PC-9 (cell line): ENCODE results near the gene NDUFA12.

Experiments used
- EZH2 ChIP-seq: fragments of 200-600 bp; sonication (generic); IDR thresholded peaks from 2 replicates; pipeline ENCODE4 v1.8.0; 2017; ENCODE audit warnings: antibody characterized with exemption, low read depth
- TF ChIP-seq, protein P1 (sequence below): fragments of 200-600 bp; sonication (generic); conservative IDR thresholded peaks from 2 replicates; pipeline ENCODE4 v1.6.1; 2017; ENCODE audit warnings: mixed run types, antibody characterized with exemption, mild to moderate bottlenecking, moderate library complexity

DNA sequence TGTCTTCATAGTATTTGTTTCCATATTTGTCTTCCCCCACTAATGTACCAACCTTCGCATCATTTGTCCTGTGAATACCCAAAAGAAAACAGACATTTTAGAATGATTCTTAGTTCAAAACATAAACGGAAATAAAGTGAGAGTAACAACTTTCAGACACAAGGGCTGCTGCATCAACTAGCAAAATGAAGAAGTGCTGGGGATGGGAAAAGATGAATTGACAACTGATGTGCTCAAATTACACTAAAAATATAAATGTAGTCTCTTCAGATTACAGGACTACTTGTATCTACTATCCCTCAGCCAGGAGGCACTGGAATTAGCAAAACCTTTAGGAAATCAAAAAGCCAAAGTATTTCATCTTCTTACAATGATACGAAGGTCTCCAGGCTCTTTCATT lies 743 bp downstream of the NDUFA12 start:
- TF ChIP-seq, protein P1, sequence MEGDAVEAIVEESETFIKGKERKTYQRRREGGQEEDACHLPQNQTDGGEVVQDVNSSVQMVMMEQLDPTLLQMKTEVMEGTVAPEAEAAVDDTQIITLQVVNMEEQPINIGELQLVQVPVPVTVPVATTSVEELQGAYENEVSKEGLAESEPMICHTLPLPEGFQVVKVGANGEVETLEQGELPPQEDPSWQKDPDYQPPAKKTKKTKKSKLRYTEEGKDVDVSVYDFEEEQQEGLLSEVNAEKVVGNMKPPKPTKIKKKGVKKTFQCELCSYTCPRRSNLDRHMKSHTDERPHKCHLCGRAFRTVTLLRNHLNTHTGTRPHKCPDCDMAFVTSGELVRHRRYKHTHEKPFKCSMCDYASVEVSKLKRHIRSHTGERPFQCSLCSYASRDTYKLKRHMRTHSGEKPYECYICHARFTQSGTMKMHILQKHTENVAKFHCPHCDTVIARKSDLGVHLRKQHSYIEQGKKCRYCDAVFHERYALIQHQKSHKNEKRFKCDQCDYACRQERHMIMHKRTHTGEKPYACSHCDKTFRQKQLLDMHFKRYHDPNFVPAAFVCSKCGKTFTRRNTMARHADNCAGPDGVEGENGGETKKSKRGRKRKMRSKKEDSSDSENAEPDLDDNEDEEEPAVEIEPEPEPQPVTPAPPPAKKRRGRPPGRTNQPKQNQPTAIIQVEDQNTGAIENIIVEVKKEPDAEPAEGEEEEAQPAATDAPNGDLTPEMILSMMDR = no peak
- TF ChIP-seq EZH2 = no peak
